ENCODE data around the gene MPDZ.

- TF ChIP-seq CTCF (IDR thresholded peaks at IDR 0.05; ENCODE audit: insufficient read depth, low read depth, low read length) (no peak), EZH2 (IDR thresholded peaks at IDR 0.05; ENCODE audit: insufficient read depth, low read length) (no peak)
These were observed 65.5 kb downstream of the MPDZ start for GRCh38 chr9:13213998-13214397.

Data from astrocyte (in vitro differentiated cells and primary cell).